GM19099 (cell line): ENCODE measurements around the gene GLIS2.
A peak's percentile ranks its signal among the peaks of the same experiment; 100 is the strongest.

Experiments
- POLR2A ChIP-seq: IDR thresholded peaks from 3 replicates; pipeline ENCODE4 v1.6.1; 2011; ENCODE audit warnings: low read depth; ENCODE audit not compliant: insufficient read length; ENCODE audit errors: extremely low read depth

GLIS2 gene

DNA sequence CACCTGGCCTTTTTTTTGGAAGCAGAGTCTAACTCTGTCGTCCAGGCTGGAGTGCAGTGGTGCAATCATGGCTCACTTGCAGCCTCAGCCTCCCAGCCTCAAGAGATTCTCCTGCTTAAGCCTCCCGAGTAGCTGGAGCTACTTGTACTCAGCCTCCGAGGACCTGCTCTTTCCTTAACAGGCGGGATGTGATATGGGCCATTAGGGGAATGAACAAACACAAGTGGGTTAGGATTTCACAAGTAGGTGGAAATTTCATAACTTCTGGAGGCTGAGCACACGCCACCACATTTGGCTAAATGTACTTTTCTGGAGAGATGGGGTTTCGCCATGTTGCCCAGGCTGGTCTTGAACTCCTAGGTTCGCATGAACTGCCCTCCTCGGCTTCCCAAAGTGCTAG, 31.1 kb downstream of the GLIS2 start:
- no peak for TF ChIP-seq POLR2A

DNA sequence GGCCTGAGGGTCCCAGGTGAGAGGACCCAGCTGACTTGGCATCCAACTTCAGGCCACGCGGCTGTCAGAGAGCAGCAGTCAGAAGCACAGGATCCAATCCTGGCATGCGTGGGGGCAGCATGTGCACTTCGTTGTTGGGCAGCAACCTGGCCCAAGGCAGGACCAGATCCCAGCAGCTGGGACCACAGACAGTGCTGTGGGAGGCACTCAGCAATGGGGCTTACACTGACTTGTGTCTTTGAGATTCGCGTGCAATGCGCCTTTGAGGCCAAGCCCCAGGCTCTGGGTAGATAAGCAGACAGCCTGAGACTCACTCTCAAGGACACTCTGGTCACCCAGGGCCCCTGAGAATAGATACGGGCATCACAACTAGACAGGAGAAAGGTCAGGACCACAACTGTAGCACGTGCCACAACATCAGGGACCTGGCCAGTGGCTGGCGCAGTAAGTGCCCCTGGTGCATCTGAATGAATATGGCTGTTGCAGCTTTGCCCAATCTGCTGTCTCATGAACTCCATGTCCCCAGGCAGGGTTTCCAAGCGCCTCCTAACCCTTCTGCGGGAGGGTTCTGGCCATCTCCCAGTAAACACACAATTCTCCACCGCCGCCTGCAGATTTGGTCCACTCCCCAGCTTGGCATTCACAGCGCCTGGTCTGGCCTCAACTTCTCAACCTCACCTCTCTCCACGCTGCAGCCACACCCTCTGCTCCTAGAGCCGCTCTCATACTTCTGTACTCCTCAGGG, 32.1 kb downstream of the GLIS2 start:
- TF ChIP-seq POLR2A, result no peak

GRCh38 chr16:4349332-4349731, 33.5 kb downstream of the GLIS2 start:
- no peak for TF ChIP-seq POLR2A

GRCh38 chr16:4350365-4350786, 34.5 kb downstream of the GLIS2 start:
- no peak for TF ChIP-seq POLR2A

DNA sequence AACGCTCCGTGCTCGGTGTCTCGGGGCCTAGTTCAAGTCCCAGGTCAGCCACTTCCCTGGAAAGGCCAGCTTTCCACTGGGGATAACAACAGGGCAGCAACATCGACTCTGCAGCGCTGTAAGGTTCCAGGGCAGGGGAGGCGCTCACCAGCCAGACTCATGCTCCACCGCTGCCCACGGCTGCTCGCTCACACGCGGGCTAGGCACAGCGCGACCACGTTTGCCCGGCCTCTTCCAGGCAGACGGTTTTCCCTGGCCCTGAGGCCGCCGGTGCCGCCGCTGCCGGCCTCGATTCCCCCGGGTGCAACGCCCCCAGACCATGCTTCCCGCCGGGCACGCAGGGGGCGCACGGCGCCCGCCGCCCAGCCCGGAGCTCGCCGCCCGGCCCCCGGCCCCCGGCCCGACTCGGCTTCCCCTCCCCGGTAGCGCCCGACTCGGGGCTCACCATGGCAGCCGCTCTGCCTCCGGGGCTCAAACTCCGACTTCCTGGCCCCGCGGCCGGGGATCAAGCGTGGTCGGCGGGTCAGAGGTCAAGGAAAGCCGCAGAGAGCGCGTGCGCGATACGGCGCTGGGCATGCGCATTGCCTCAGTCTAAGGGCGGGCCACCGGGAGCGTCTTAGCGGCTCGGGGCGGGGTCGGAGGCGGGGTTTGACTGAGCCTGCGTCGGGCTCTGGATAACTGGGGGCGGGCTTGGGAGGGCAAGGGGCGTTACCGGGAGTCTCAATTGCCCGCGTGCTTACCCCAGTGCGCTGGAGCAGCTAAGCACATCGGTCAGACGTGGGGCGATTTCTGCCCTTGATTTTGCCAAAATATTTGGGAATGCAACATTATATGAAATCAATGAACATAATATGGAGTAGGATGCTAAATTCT, 35.2 kb downstream of the GLIS2 start, which contains the start of gene PAM16:
Gene PAM16, minus strand, starts transcription at position 535 of the 873 bp plus-strand sequence. Its CDS starts 87 bp downstream, at position 448.
- TF ChIP-seq POLR2A, result peak; percentile 86

- no peak for TF ChIP-seq POLR2A
Measured at GRCh38 chr16:4351880-4352279, 36.0 kb downstream of the GLIS2 start.

- TF ChIP-seq POLR2A, result no peak
Measured at GRCh38 chr16:4352843-4353242, 37.0 kb downstream of the GLIS2 start.

GRCh38 chr16:4353675-4354074, 37.8 kb downstream of the GLIS2 start:
- no peak for TF ChIP-seq POLR2A

DNA sequence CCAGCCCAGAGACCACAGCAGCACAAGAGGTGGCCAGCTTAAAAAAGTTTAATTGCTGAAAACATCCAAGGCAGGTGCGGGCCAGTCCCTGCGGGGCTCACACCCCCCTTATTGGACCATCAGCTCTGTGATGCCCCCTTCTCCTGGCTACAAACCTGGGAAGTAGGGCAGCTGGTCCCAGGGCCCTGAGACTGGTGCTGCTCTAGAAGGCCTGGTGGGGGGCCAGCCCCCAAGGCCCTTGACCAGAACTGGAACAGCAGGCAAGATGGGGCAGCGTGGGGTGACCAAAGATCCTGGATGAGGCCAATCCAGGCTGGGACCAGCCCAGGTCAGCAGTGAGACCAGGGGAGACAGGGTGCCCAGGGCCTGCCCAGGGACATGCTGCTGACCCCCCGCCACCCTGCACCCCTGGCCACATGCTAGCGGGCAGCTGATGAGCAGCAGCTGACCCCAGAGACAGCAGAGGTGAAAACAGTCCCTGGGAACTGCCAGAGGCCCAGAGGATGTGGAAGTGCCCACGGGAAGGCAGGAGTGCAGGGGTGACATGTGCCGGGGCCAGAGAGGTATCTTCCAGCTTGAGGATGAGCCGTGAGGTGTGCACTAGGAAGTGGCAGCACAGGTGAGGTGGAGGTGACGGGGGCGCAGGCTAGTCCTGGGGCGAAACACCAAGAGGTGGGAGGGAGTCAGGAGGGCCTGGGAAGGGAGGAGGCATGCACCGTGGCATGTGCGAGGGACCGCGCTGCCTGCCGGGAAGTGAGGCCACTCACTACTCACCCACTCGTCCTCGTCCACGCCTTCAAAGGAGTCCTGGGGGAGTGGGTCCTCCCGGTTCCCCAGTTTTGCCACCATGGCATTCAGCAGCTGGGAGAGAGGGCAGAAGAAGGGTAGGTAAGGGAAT, 38.9 kb downstream of the GLIS2 start:
- TF ChIP-seq POLR2A, result no peak

DNA sequence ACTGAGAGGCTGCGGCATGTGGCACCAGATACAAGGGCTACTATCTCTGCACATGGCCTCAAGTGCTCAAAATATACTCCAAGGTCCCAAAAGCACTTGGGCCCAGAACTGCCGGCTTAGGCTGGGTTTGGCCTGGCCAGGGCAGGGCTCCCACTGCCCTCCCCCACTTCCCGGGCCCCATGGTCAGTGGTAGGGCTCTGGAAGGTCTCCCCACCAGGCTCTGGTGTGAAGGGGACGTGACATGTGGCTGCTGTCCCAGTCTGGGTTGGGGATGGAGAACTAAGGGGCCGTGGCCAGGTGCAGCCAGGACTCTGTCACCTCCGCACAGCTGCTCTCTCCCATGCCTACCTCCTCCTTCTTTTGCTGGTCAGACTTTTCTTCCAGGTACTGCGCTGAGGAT, 41.0 kb downstream of the GLIS2 start:
- TF ChIP-seq POLR2A, result no peak

- no peak for TF ChIP-seq POLR2A
Measured at GRCh38 chr16:4358236-4358635, 42.4 kb downstream of the GLIS2 start.

- no peak for TF ChIP-seq POLR2A
Measured at GRCh38 chr16:4358831-4359561, 43.1 kb downstream of the GLIS2 start.

DNA sequence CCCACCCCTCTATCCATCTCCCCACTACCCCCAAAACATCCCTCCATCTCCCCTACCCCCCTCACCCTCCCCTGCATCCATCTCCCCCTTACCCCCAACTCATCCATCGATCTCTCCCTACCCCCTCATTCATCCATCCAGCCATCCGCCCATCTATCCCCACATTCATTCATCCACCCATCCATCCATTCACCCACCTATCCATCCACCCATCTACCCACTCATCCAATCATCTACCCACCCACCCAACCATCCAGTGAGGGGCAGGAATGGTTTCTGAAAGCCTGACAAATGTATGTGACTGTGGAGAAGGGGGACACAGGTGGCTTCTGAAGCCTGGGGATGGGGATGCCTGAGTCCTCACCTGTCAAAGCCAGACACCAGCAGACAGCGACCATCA, 44.0 kb downstream of the GLIS2 start:
- TF ChIP-seq POLR2A, result no peak

DNA sequence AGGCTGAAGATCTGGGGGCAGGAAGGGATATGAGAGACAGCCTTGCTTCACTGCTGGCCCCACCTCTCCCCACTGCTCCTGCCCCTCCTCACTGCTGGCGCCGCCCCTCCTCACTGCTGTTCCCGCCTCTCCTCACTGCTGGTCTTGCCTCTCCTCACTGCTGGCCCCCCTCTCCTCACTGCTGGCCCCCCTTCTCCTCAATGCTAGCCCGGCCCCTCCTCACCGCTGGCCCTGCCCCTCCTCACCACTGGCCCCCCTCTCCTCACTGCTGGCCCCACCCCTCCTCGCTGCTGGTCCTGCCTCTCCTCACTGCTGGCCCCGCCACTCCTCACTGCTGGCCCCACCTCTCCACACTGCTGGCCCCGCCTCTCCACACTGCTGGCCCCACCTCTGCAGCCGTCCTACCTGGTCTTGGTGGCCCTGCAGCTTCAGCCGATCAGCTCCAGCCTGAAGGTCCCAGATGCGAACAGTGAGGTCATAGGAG, 44.7 kb downstream of the GLIS2 start:
- no peak for TF ChIP-seq POLR2A

GRCh38 chr16:4361033-4361943, 45.4 kb downstream of the GLIS2 start:
- no peak for TF ChIP-seq POLR2A
